CD4-positive, alpha-beta T cell treated with Interleukin-17A for 1 hour (primary cell): ENCODE data around the gene PRSS56.

Source experiments
- DNase-seq: peaks from one replicate; pipeline ENCODE4 v3.0.0-alpha.2; 2020

PRSS56 gene

GRCh38 chr2:232486558-232487384 is 33.4 kb upstream of the PRSS56 start:
- DNase-seq = no peak

- DNase-seq = no peak
Observed at GRCh38 chr2:232487385-232488096, 32.6 kb upstream of the PRSS56 start, which contains the start of gene ECEL1. Gene ECEL1, minus strand, starts transcription at chr2:232487834. Its CDS starts 1,181 bp downstream, at chr2:232486653.

GRCh38 chr2:232488097-232488711 is 32.0 kb upstream of the PRSS56 start:
- DNase-seq = no peak

GRCh38 chr2:232488721-232489300 is 31.4 kb upstream of the PRSS56 start:
- no peak for DNase-seq

GRCh38 chr2:232489516-232490220 is 30.5 kb upstream of the PRSS56 start:
- DNase-seq = no peak

- no peak for DNase-seq
Observed at GRCh38 chr2:232490221-232491138, 29.7 kb upstream of the PRSS56 start.

GRCh38 chr2:232491139-232491780 is 28.9 kb upstream of the PRSS56 start:
- no peak for DNase-seq

- no peak for DNase-seq
Observed at GRCh38 chr2:232492236-232492848, 27.8 kb upstream of the PRSS56 start.

- no peak for DNase-seq
Observed at GRCh38 chr2:232492963-232493700, 27.1 kb upstream of the PRSS56 start.

- DNase-seq = no peak
Observed at GRCh38 chr2:232493701-232494474, 26.3 kb upstream of the PRSS56 start.

GRCh38 chr2:232494542-232494941 is 25.6 kb upstream of the PRSS56 start:
- no peak for DNase-seq

- no peak for DNase-seq
Observed at GRCh38 chr2:232495292-232495691, 24.9 kb upstream of the PRSS56 start.

GRCh38 chr2:232496501-232497270 is 23.5 kb upstream of the PRSS56 start:
- no peak for DNase-seq

- no peak for DNase-seq
Observed at GRCh38 chr2:232497348-232497747, 22.8 kb upstream of the PRSS56 start.

- no peak for DNase-seq
Observed at GRCh38 chr2:232498452-232498851, 21.7 kb upstream of the PRSS56 start.

- DNase-seq = no peak
Observed at GRCh38 chr2:232501331-232501771, 18.8 kb upstream of the PRSS56 start.

GRCh38 chr2:232501794-232502390 is 18.3 kb upstream of the PRSS56 start:
- no peak for DNase-seq

GRCh38 chr2:232502511-232502910 is 17.7 kb upstream of the PRSS56 start:
- no peak for DNase-seq
